Suppressor macrophage treated with lipopolysaccharide for 4 hours (primary cell): ENCODE data around the gene PLXNC1.

ENCODE experiments used
- DNase-seq: peaks from one replicate; pipeline ENCODE4 v3.0.0-alpha.2; 2020

The PLXNC1 gene

GRCh38 chr12:94245631-94246383, 97.4 kb downstream of the PLXNC1 start:
- DNase-seq: no peak

- no peak for DNase-seq
Measured at GRCh38 chr12:94247246-94247645, 98.9 kb downstream of the PLXNC1 start.

- no peak for DNase-seq
Measured at GRCh38 chr12:94248582-94248981, 100.2 kb downstream of the PLXNC1 start.

- DNase-seq: no peak
Measured at GRCh38 chr12:94250130-94250529, 101.8 kb downstream of the PLXNC1 start.

GRCh38 chr12:94254270-94254669, 105.9 kb downstream of the PLXNC1 start:
- no peak for DNase-seq

GRCh38 chr12:94255006-94255405, 106.6 kb downstream of the PLXNC1 start:
- DNase-seq: no peak

- DNase-seq: no peak
Measured at GRCh38 chr12:94255428-94255827, 107.1 kb downstream of the PLXNC1 start.

GRCh38 chr12:94258593-94258992, 110.2 kb downstream of the PLXNC1 start:
- no peak for DNase-seq

- no peak for DNase-seq
Measured at GRCh38 chr12:94260017-94260416, 111.6 kb downstream of the PLXNC1 start.

GRCh38 chr12:94260717-94261116, 112.3 kb downstream of the PLXNC1 start:
- no peak for DNase-seq

GRCh38 chr12:94261119-94261518, 112.7 kb downstream of the PLXNC1 start:
- no peak for DNase-seq

- no peak for DNase-seq
Measured at GRCh38 chr12:94261786-94262185, 113.4 kb downstream of the PLXNC1 start.

- DNase-seq: peak; percentile 89
Measured at GRCh38 chr12:94262228-94263010, 114.0 kb downstream of the PLXNC1 start.

GRCh38 chr12:94263011-94263811, 114.8 kb downstream of the PLXNC1 start:
- DNase-seq: peak; percentile 72

GRCh38 chr12:94263905-94264561, 115.7 kb downstream of the PLXNC1 start:
- DNase-seq: peak; percentile 39

GRCh38 chr12:94264736-94265485, 116.5 kb downstream of the PLXNC1 start:
- DNase-seq: no peak

GRCh38 chr12:94265539-94265938, 117.2 kb downstream of the PLXNC1 start:
- no peak for DNase-seq

GRCh38 chr12:94265966-94266745, 117.8 kb downstream of the PLXNC1 start:
- peak; percentile 62 for DNase-seq

- DNase-seq: peak; percentile 62
Measured at GRCh38 chr12:94266796-94267536, 118.6 kb downstream of the PLXNC1 start.

- no peak for DNase-seq
Measured at GRCh38 chr12:94267537-94267872, 119.1 kb downstream of the PLXNC1 start.
